MM.1S (cell line): ENCODE data around the gene TP63.

ENCODE experiments used
- CTCF ChIP-seq: fragments of 300-600 bp; sonication (generic); IDR thresholded peaks from 2 replicates; pipeline ENCODE4 v1.5.1; 2016; ENCODE audit warnings: antibody characterized with exemption, low read length, mixed read lengths
- EZH2phosphoT487 ChIP-seq: fragments of 300-600 bp; sonication (generic); IDR thresholded peaks from 2 replicates; pipeline ENCODE4 v1.6.1; 2018; ENCODE audit warnings: antibody characterized with exemption, low read length

DNA sequence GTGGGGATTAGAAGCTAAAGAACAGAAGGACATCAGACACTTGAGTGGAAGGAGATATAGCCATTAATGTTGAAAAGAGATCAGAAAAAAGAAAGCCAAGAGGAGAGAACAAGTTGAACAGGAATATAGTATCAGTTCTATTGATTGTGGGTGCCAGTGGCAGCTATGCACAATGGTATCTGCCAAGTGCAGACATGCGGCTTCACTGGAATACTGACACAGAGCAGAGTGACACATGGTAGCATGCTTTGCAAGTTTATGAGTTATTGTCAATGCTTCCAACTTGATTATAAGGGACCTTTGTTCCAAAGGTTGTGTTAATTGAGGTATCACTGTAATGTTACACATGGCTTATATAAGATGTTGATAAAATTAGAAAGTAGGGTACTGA is 42.0 kb upstream of the TP63 start:
- TF ChIP-seq CTCF (no peak), EZH2phosphoT487 (no peak)
